Coronary artery (tissue), 2 donors: Measurements from ENCODE around the gene S100A9.

ENCODE experiments used
- DNase-seq: peaks from one replicate; pipeline ENCODE4 v3.0.0-alpha.2; 2017; ENCODE audit warnings: low spot score
- H3K27ac ChIP-seq, 2 donors: fragments of 200-600 bp; sonication (generic); one replicate each; pipeline ENCODE4 v1.5.1; 2016 to 2019
- H3K4me3 ChIP-seq: fragments of 200-600 bp; sonication (generic); 2 replicates; pipeline ENCODE4 v1.5.1; 2016; ENCODE audit warnings: mild to moderate bottlenecking, moderate library complexity
- CTCF ChIP-seq: fragments of 200-600 bp; sonication (generic); IDR thresholded peaks from one replicate; pipeline ENCODE4 v1.5.1; 2019; ENCODE audit warnings: antibody characterized with exemption

Gene S100A9

GRCh38 chr1:153390938-153391710 is 33.5 kb downstream of the S100A9 start, which contains the start of gene S100A8:
S100A8 (minus strand) TSS chr1:153391073; CDS start chr1:153390535, 538 bp downstream.
- H3K4me3 ChIP-seq, result peak within 1 kb of the TSS; percentile 25
- H3K27ac ChIP-seq, result peak within 1 kb of the TSS in 1 of 2 donors; percentile 16
- TF ChIP-seq CTCF, result no peak
- no peak for DNase-seq

- TF ChIP-seq CTCF, result no peak
- no peak for DNase-seq
- no peak overlapping the region for H3K27ac ChIP-seq
- H3K4me3 ChIP-seq, result no peak overlapping the region
Observed at GRCh38 chr1:153392258-153392657, 34.6 kb downstream of the S100A9 start.

GRCh38 chr1:153392822-153393221 is 35.2 kb downstream of the S100A9 start:
- DNase-seq, result no peak
- TF ChIP-seq CTCF, result no peak
- H3K27ac ChIP-seq, result no peak overlapping the region

GRCh38 chr1:153393926-153394325 is 36.3 kb downstream of the S100A9 start:
- TF ChIP-seq CTCF, result no peak
- peak; percentile 59 for DNase-seq
- Histone ChIP-seq H3K27ac (no peak overlapping the region), H3K4me3 (no peak overlapping the region)

More at GRCh38 chr1:153392822-153393221, 35.2 kb downstream of the S100A9 start:
- H3K4me3 ChIP-seq, result no peak overlapping the region

- Histone ChIP-seq H3K4me3 (no peak overlapping the region), H3K27ac (no peak overlapping the region)
- peak; percentile 41 for DNase-seq
- TF ChIP-seq CTCF, result no peak
Observed at GRCh38 chr1:153394391-153394790, 36.7 kb downstream of the S100A9 start.

GRCh38 chr1:153395136-153395685 is 37.6 kb downstream of the S100A9 start:
- H3K27ac ChIP-seq, result no peak overlapping the region
- TF ChIP-seq CTCF, result no peak
- peak; percentile 49 for DNase-seq
- no peak overlapping the region for H3K4me3 ChIP-seq

- no peak for TF ChIP-seq CTCF
- Histone ChIP-seq H3K4me3 (no peak overlapping the region), H3K27ac (no peak overlapping the region)
- DNase-seq, result peak; percentile 28
Observed at GRCh38 chr1:153395776-153396175, 38.1 kb downstream of the S100A9 start.
